GM12878 (cell line): Measurements from ENCODE around the gene AFAP1. TPM values are rescaled to one million over a fixed set of nuclear protein-coding genes. Genes with fewer than 3 reads are reported as not detected.

Experiments used
- ATAC-seq: fragments of 200-7000 bp; cut with Tn5 transposase; 3 replicates; pipeline ENCODE4 v1.9.1; 2020; ENCODE audit warnings: mild to moderate bottlenecking, moderate library complexity
- BruUV-seq: library from RNA; stranded (reverse); fragments of 400-500 nt; replicated peaks from 2 replicates; lab custom pipeline; 2021; lab: Mats Ljungman, UMichigan
- CTCF ChIA-PET: fragments of 300-600 bp; sonication (Branson Sonifier 250); formaldehyde crosslinking; extraction: SDS; loops from one replicate; lab custom pipeline; 2021; ENCODE audit warnings: inconsistent platforms; lab: Yijun Ruan, JAX
- POLR2A ChIA-PET: fragments of 350-600 bp; formaldehyde crosslinking; extraction: SDS; loops from one replicate; lab custom pipeline; 2021; ENCODE audit warnings: inconsistent platforms; lab: Charles Lee
- RAD21 ChIA-PET: fragments of 300-600 bp; sonication (Branson Sonifier 250); formaldehyde crosslinking; loops from one replicate; lab custom pipeline; 2023; ENCODE audit warnings: antibody characterized with exemption; ENCODE audit not compliant: unreplicated experiment; lab: Charles Lee
- SMC1A ChIA-PET: fragments of 300-600 bp; sonication (Branson Sonifier 250); formaldehyde crosslinking; loops from one replicate; lab custom pipeline; 2023; ENCODE audit not compliant: unreplicated experiment, uncharacterized antibody; lab: Charles Lee
- DNase-seq: peaks from one replicate; pipeline ENCODE4 v3.0.0-alpha.2; 2011; ENCODE audit warnings: low read depth, low spot score
- FAIRE-seq: peaks from 3 replicates; lab custom pipeline; 2011; peaks lifted over from hg19 to GRCh38; lab: Jason Lieb, UNC
- H2AFZ ChIP-seq: 2 replicates; pipeline ENCODE4 v1.6.0; 2011; ENCODE audit warnings: low read depth, low read length, control low read depth; ENCODE audit not compliant: control insufficient read depth
- H3K27ac ChIP-seq: 2 replicates; pipeline ENCODE4 v1.5.1; 2011; ENCODE audit warnings: control low read depth; ENCODE audit not compliant: control insufficient read depth, insufficient read depth
- H3K27me3 ChIP-seq, 2 experiments: replicated peaks in 1 of 2; 2 replicates each; pipeline versions ENCODE4 v1.6.0 to v1.6.1; 2011; ENCODE audit warnings: low read length in 1 of 2; ENCODE audit not compliant: control insufficient read depth in 2 of 2, insufficient read depth in 2 of 2
- H3K36me3 ChIP-seq, 2 experiments: 2 replicates each; pipeline ENCODE4 v1.5.1; 2011; ENCODE audit warnings: low read length in 1 of 2; ENCODE audit not compliant: control insufficient read depth in 2 of 2, insufficient read depth in 2 of 2
- H3K4me1 ChIP-seq: 2 replicates; pipeline ENCODE4 v1.6.1; 2011; ENCODE audit warnings: mild to moderate bottlenecking, low read length, moderate library complexity, mixed read lengths; ENCODE audit not compliant: control insufficient read depth, insufficient read depth
- H3K4me2 ChIP-seq: 2 replicates; pipeline ENCODE4 v1.6.0; 2011; ENCODE audit warnings: control low read depth; ENCODE audit not compliant: control insufficient read depth, insufficient read depth
- H3K4me3 ChIP-seq: fragments of 200-600 bp; sonication (generic); 2 replicates; pipeline ENCODE4 v1.5.1; 2016
- H3K79me2 ChIP-seq: 2 replicates; pipeline ENCODE4 v1.6.0; 2011; ENCODE audit warnings: low read length; ENCODE audit not compliant: control insufficient read depth, insufficient read depth
- H3K9ac ChIP-seq: 2 replicates; pipeline ENCODE4 v1.8.0; 2011; ENCODE audit warnings: low read length, control low read depth, mixed read lengths; ENCODE audit not compliant: control insufficient read depth, insufficient read depth
- H3K9me3 ChIP-seq: replicated peaks from 3 replicates; pipeline ENCODE4 v1.5.1; 2011; ENCODE audit warnings: mild to moderate bottlenecking, low read length; ENCODE audit not compliant: control insufficient read depth, insufficient read depth
- H4K20me1 ChIP-seq: 2 replicates; pipeline ENCODE4 v1.6.0; 2011; ENCODE audit not compliant: control insufficient read depth, insufficient read depth
- EP300 ChIP-seq, 2 experiments: fragments of 150-350 bp in 1 of 2; IDR thresholded peaks; 2 replicates each; pipeline ENCODE4 v1.6.1; 2011 to 2012; ENCODE audit warnings: low read depth in 2 of 2, low read length in 2 of 2, borderline replicate concordance in 1 of 2, improper control_type of control experiment in 1 of 2, inconsistent platforms in 1 of 2; ENCODE audit not compliant: control insufficient read depth in 1 of 2
- NFXL1 ChIP-seq: fragments of 450-650 bp; IDR thresholded peaks from 2 replicates; pipeline ENCODE4 v1.6.1; 2017; ENCODE audit warnings: antibody characterized with exemption, mild to moderate bottlenecking, borderline replicate concordance
- RB1 ChIP-seq: fragments of 450-650 bp; formaldehyde crosslinking; IDR thresholded peaks from 2 replicates; pipeline ENCODE4 v1.6.1; 2017; ENCODE audit warnings: mild to moderate bottlenecking, borderline replicate concordance
- RFX5 ChIP-seq: IDR thresholded peaks from 2 replicates; pipeline ENCODE4 v1.6.1; 2011; ENCODE audit warnings: low read depth, low read length, improper control_type of control experiment
- SMC3 ChIP-seq: IDR thresholded peaks from 2 replicates; pipeline ENCODE4 v1.6.1; 2011; ENCODE audit warnings: low read length, improper control_type of control experiment, borderline replicate concordance
- ZBTB11 ChIP-seq: fragments of 450-650 bp; formaldehyde crosslinking; IDR thresholded peaks from 2 replicates; pipeline ENCODE4 v1.5.0; 2022; ENCODE audit warnings: mild to moderate bottlenecking, missing genetic modification characterization
- WGBS: methylation state at CpG from one replicate; pipeline ENCODE4 v1.1.6; 2016; ENCODE audit warnings: low lambda C conversion rate; ENCODE audit not compliant: insufficient replicate concordance, insufficient coverage; ENCODE audit errors: missing lambda C conversion rate; 5-methylcytosine and 5-hydroxymethylcytosine counted together
- in situ Hi-C: fragments of 300-500 bp; cut with MboI; formaldehyde crosslinking; loops from 9 replicates; pipeline ENCODE4 v1.14.3; 2018; ENCODE audit warnings: mixed read lengths
- intact Hi-C: fragments of 100-400 bp; cut with micrococcal nuclease; formaldehyde crosslinking; loops from one replicate; pipeline ENCODE4 v1.14.2; 2022; ENCODE audit not compliant: unreplicated experiment
- polyA plus RNA-seq, 11 experiments: library from polyadenylated mRNA; depleted of rRNA in 4 of 11; unstranded in 6 of 11; stranded (reverse) in 5 of 11; fragments of >200 nt; fragmentation: Nextera tagmentation in 4 of 11; fragmentation: Illumina TruSeq in 1 of 11; extraction: Ambion mirVana in 4 of 11; extraction: Trizol in 1 of 11; gene quantifications; 1 replicate in 1 of 11; 2 replicates in 10 of 11; pipeline versions ENCODE4 v1.2.1 to v1.2.3, GENCODE V29; 2011 to 2016; ENCODE audit warnings: inconsistent platforms in 2 of 11, missing spikeins in 2 of 11, low read depth in 1 of 11
- total RNA-seq, 4 experiments: library from RNA; depleted of rRNA in 3 of 4; stranded (reverse); fragments of >200 nt in 3 of 4; fragmentation: Illumina TruSeq in 1 of 4; extraction: Trizol in 1 of 4; gene quantifications; 2 replicates each; pipeline versions ENCODE4 v1.2.1 to v1.2.3, GENCODE V29; 2013 to 2021
- TF ChIP-seq, protein P1 (sequence below): IDR thresholded peaks from 2 replicates; pipeline ENCODE4 v1.6.1; 2012; ENCODE audit warnings: improper control_type of control experiment, low read depth, low read length; ENCODE audit not compliant: insufficient replicate concordance
- TF ChIP-seq, protein P2 (sequence below): fragments of 450-650 bp; IDR thresholded peaks from 2 replicates; pipeline ENCODE4 v1.6.1; 2017; ENCODE audit warnings: antibody characterized with exemption, mild to moderate bottlenecking, moderate library complexity

Gene AFAP1
- total and polyA plus RNA-seq, 10 of the 15 experiments (the other 5 are each of a cell fraction or from before 2014, with no cell fraction given): 0.02 to 0.23 (median 0.09) TPM; not detected in 1

- TF ChIP-seq, protein P1, sequence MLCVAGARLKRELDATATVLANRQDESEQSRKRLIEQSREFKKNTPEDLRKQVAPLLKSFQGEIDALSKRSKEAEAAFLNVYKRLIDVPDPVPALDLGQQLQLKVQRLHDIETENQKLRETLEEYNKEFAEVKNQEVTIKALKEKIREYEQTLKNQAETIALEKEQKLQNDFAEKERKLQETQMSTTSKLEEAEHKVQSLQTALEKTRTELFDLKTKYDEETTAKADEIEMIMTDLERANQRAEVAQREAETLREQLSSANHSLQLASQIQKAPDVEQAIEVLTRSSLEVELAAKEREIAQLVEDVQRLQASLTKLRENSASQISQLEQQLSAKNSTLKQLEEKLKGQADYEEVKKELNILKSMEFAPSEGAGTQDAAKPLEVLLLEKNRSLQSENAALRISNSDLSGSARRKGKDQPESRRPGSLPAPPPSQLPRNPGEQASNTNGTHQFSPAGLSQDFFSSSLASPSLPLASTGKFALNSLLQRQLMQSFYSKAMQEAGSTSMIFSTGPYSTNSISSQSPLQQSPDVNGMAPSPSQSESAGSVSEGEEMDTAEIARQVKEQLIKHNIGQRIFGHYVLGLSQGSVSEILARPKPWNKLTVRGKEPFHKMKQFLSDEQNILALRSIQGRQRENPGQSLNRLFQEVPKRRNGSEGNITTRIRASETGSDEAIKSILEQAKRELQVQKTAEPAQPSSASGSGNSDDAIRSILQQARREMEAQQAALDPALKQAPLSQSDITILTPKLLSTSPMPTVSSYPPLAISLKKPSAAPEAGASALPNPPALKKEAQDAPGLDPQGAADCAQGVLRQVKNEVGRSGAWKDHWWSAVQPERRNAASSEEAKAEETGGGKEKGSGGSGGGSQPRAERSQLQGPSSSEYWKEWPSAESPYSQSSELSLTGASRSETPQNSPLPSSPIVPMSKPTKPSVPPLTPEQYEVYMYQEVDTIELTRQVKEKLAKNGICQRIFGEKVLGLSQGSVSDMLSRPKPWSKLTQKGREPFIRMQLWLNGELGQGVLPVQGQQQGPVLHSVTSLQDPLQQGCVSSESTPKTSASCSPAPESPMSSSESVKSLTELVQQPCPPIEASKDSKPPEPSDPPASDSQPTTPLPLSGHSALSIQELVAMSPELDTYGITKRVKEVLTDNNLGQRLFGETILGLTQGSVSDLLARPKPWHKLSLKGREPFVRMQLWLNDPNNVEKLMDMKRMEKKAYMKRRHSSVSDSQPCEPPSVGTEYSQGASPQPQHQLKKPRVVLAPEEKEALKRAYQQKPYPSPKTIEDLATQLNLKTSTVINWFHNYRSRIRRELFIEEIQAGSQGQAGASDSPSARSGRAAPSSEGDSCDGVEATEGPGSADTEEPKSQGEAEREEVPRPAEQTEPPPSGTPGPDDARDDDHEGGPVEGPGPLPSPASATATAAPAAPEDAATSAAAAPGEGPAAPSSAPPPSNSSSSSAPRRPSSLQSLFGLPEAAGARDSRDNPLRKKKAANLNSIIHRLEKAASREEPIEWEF: no peak
- no peak for TF ChIP-seq RB1
Measured at GRCh38 chr4:7790999-7791398, 148.7 kb downstream of the AFAP1 start (continued).

DNA sequence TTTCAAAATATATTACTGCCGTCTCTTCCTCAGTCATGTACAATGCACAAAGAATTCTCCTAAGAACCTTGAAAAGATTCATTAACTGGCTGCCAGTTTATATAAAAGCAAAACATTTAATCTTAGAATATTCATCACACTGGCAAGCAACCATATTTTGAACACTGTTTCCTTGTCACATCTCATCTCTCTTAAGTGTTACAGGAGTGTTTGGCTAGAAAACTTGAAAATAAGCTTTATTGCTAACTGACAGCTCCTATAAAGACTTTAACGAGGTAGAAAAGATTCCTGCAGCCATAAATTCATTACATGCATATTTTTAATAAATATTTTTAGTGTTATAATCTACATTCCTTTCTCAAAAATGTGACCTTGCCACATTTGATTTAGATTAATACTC is 149.6 kb downstream of the AFAP1 start:
- FAIRE-seq: no peak
- in situ Hi-C loops: no loop called here
- BruUV-seq: no TSS peak
- RAD21 ChIA-PET: no interaction called here
- Histone ChIP-seq H3K4me1 (peaks cover 15% of the 10 kb centered on the region), H3K36me3 (no peaks in the 10 kb centered on the region), H3K4me3 (no peak overlapping the region), H3K79me2 (no peaks in the 10 kb centered on the region), H2AFZ (no peak overlapping the region)
- WGBS: 50% methylated on average over 2 of the region's 2 CpGs
- TF ChIP-seq RFX5 (no peak), ZBTB11 (CRISPR knock-in tag) (no peak), SMC3 (no peak), EP300 (IDR thresholded peaks at IDR 0.05; ENCODE audit: borderline replicate concordance in 1 of 2, control insufficient read depth in 1 of 2, low read depth in 2 of 2, low read length in 2 of 2) (no peak), NFXL1 (no peak)
- TF ChIP-seq, protein P2, sequence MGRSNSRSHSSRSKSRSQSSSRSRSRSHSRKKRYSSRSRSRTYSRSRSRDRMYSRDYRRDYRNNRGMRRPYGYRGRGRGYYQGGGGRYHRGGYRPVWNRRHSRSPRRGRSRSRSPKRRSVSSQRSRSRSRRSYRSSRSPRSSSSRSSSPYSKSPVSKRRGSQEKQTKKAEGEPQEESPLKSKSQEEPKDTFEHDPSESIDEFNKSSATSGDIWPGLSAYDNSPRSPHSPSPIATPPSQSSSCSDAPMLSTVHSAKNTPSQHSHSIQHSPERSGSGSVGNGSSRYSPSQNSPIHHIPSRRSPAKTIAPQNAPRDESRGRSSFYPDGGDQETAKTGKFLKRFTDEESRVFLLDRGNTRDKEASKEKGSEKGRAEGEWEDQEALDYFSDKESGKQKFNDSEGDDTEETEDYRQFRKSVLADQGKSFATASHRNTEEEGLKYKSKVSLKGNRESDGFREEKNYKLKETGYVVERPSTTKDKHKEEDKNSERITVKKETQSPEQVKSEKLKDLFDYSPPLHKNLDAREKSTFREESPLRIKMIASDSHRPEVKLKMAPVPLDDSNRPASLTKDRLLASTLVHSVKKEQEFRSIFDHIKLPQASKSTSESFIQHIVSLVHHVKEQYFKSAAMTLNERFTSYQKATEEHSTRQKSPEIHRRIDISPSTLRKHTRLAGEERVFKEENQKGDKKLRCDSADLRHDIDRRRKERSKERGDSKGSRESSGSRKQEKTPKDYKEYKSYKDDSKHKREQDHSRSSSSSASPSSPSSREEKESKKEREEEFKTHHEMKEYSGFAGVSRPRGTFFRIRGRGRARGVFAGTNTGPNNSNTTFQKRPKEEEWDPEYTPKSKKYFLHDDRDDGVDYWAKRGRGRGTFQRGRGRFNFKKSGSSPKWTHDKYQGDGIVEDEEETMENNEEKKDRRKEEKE: no peak
- TF ChIP-seq, all 136 proteins: peak for 0
- ChIA-PET CTCF (interaction anchor here (1.4 kb wide), 1 partner anchor 28 kb away, joined by 5 read pairs; no protein-coding TSS in a partner anchor), POLR2A (no interaction called here), SMC1A (no interaction called here)
- ATAC-seq (no peak), DNase-seq (no peak)
- no peak overlapping the region for H3K27ac ChIP-seq
- intact Hi-C loops: no loop called here
- H3K4me2 ChIP-seq: no peak overlapping the region
- H4K20me1 ChIP-seq: no peaks in the 10 kb centered on the region
- H3K9ac ChIP-seq: no peak overlapping the region
- H3K9me3 ChIP-seq: no peaks in the 10 kb centered on the region
- no peaks in the 10 kb centered on the region; a peak in 2 of 4 replicates for H3K27me3 ChIP-seq
